OCI-M2 (cell line): ENCODE measurements around the gene P2RY14.

ENCODE experiments used
- DNase-seq: peaks from one replicate; lab custom pipeline; 2025; ENCODE audit not compliant: unreplicated experiment; lab: John Stamatoyannopoulos, UW

Gene P2RY14

DNA sequence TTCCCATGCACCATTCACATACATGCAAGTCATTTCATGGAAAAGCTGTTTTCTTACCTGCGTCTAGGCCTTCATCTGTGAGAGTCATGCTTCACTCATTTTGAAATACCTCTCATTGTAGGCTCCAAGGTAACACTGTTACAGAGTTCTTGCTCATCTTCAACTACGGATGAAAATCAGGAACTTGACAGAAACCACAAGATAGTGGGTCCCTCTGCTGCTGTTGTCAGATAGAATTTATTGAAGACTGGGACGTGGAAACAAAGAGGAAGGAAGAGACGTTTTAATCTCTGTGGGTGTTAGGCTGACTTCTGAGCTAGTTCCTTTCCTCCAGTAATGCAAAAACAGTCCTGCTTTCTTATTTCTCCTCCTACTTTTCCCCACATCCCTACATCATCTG is at the start of gene P2RY14:
Gene P2RY14, minus strand, starts transcription at position 313 of the 400 bp plus-strand sequence. CDS start 64,226 bp downstream, outside the sequence.
- no peak for DNase-seq

DNA sequence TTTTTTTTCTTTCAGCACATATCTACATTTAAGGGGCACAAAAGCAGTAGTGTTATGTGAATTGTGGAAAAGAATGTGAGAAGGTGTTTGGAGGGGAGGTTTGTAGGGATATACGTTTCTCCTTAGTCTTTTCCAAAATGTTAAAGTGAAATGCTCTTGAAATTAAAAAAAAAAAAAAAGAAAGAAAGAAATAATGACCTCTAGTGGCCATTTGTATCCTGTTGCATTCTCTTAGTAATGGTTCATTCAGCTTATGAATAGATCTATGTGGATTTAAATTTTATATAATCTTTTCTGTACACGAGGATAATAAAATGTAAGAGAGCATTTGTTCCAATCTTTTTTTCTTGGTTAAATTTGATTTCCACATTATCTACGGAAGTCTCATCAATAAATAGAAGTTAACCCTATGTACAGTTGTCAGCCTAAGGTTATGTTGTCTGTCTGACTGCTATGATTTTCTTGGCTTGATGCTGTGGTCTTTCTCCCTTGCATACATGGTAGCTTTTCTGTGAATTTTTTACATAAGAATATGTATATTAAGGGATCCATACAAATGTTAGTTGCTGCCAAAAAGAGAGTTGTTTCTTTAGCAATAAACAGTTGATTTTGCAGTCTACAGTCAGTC is 49.3 kb upstream of the P2RY14 start:
- no peak for DNase-seq

DNA sequence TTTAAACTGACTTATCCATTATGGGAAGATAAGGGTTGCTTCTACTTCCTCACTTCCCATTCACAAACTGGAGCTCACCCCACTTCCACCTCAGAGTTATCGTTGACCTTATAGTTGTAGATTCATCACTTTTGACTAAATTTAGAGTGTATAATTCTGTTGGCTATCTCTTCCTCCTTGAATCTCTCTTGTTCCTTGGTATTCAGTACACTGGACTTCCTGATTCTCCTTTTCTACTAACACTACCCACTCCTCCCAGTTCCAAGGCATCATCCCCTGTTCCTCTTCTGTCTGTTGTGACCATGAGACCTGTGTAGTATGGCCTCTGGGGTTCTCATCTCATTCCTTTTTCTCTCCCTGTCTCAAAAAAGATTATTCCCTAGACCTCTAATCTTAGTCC is 44.2 kb upstream of the P2RY14 start:
- no peak for DNase-seq

DNA sequence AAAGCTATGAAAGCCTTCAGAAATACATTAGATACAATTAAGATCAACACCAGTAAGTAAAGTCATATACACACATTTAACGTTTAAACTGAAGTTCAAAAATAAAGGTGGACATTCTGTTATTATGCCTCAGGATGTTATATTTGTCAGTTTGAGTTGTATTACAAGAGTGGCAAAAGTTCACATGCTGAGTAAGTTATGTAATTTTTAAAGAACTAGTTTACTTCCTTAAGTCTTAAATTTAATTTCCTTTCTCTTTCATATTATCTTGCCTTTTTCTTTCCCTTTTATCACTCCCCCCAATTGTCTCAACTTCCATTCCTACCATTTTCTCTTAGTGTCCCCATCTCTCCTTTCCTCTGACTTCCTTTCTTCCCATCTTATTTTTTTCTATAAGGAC is 43.2 kb upstream of the P2RY14 start:
- DNase-seq: no peak

DNA sequence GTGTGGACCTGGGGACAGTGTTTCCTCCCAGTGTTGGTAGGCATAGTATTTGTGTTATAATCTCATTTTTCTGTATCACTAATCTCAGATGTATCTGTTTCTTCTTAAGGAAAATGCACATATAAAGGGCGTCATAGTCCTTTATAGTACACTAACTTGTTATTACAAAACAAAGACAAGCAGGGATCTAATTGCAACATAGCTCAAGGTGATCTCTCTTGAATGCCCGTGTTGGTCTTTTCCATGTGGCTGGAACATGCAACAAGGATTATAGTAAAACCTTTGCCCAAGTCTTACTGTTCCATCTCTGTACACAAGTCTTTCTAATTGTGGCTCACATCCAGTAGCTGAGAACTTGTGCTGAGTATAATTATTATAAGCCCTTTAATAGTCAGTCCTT is 41.8 kb upstream of the P2RY14 start:
- no peak for DNase-seq

DNA sequence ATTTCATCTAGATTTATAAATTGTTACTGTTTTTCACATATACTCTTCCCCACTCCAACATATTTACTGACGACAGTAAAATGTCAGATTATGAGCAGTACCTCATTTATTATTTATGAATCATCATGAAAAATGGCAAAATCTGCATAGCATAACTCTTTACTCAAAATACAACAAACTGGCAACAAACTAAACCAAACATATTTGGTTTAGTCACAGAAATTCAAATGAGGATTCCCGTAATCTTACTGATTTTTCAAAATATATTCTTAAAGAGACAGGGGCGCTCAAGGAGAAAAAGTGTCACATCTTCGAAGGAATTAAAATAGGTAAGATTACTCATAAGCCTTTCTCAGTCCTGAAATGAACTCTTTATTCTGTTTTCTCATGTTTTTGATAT is 41.3 kb upstream of the P2RY14 start:
- DNase-seq: no peak

DNA sequence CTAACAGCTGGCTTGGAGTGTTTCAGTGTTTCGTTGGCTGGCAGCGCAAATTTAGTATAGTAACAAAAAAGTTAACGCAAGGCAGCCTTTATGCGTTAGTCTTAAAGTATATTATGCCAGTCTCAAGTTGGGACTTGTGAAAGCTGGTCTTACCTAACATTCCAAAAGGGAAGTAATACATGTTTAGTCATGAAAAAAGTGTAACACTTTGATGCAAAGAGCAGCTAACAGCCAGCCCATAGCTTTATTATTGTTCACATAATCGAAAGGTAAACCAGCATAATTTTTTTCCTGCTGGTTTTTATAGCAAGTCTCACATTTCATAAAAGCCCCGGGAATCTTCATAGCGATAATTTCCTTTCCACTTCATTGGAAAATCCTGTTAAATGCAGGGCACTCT is 40.6 kb upstream of the P2RY14 start:
- DNase-seq: no peak

DNA sequence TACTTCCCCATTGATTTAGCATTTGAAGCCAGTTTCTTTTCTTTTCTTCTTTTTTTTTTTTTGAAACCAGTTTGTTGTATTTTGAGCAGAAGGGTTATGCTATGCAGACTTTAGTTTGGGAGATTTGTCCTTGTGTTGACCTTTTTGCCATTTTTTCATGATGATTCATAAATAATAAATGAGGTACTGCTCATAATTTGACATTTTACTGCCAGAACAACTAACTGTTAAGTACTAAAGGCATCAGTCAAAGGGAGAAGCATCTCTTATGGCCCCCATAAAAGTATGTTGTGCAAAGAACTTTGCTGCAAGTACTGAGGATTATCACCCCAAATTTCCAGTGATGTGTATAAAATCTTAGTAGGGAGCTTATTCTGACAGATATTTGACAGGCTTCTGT is 40.0 kb upstream of the P2RY14 start:
- DNase-seq: no peak

DNA sequence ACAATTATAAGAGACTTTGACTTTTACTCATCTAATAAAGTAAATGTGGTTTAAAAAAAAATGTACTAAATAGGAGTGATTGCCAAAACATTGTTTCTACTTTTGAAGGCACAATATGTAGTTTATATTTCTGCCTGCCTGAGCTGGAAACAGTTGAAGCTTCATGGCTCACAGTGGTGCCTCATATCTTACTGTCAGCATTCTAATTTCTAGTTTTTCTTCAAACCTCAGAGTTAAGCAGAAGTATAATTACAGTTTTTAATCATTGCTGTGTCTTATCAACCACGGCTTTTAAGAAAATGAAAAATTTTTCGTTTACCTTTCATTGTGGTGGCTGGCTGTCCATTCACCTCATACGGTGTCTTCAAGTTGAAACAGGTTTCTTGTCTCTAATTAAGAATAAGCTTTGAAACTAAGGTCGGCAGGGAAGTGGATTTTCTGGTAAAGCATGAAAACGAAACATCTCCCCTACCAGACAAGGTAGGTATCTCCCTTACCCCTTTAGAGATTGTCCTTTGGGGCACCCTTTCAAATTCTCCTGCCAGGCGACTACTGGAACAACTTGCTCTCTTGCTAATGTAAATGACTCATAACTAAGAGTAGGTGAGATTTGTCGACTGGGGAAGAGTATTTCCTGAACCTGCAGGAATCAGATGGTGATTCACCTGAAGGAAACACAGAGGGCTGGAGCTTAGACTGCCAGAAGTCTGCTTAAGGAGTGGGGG is 38.1 kb upstream of the P2RY14 start, which contains the start of gene GPR87:
Gene GPR87, minus strand, starts transcription at position 554 of the 725 bp plus-strand sequence. CDS start 16,720 bp downstream, outside the sequence.
- DNase-seq: no peak

DNA sequence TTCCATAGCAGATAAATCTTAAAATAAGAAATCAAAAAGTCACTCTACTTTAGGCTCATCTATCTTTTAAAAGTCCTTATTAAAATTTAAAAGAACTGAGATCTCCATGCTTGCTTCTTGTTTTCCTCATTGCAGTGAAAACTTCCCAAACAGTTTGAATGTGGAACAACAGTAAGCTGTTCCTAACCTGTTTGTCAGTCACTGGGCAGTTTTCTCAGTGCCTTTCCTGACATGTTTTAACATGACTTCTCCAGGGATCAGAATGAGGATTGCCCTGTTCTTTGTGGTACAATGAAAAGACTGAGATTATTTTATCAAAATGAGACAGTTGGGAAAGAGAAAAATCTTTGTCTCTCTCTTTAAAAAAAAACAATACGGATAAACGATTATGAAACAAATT is 37.5 kb upstream of the P2RY14 start:
- no peak for DNase-seq

DNA sequence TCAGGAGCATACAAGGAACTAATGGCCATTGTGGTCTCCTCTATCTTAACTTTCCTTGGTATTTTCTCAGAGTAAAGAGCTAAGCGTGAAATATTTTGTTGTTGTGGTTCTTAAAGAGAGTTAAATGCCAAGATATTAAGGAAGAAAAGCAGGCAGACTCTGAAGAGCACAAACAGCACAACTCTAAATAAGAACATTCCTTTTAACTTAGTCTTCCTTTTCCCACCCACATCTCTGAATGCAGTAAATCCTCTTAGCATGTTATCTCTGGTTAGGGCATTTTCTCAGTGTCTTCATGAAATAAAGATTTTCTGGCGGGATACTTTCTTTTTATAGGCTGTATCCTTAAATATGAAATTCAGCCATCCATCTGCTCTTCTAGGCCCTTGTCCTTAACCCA is 36.8 kb upstream of the P2RY14 start:
- DNase-seq: no peak

DNA sequence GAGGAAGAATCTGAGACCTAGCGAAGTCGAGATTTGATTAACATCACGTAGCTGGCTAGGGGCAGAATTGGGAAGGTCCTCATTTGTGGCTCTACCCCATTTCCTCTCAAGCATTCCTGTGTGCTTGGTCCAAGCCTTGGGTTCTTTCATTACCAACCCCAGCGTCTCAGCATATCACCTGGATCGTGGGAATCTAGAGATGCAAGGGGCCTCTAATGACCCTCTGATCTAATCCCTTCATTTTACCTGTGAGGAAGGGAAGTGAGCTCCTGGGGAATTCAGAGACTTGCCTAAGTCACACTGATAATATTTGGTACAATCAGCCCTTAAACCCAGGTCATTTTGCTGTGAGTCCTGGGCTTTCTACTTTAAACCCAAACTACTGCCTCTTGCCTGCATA is 36.3 kb upstream of the P2RY14 start:
- DNase-seq: no peak

DNA sequence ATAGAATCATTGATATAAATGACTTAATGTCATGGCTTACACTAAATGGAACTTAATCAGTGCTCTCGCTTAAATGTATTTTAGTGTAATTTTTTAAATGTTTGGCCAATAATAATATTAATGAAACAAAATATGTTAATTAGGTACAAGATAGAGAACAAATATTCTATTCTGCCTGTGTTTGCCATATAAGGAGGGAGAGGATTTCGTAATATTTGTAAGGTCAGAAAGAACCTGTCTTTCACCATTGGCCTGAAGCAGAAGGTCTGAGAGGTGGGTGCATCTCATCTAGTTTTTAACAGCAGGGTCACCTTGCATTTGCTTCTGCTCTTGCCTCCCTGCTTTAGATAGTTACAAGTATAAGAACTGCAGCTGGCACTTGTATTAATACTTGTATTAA is 35.8 kb upstream of the P2RY14 start:
- DNase-seq: no peak

DNA sequence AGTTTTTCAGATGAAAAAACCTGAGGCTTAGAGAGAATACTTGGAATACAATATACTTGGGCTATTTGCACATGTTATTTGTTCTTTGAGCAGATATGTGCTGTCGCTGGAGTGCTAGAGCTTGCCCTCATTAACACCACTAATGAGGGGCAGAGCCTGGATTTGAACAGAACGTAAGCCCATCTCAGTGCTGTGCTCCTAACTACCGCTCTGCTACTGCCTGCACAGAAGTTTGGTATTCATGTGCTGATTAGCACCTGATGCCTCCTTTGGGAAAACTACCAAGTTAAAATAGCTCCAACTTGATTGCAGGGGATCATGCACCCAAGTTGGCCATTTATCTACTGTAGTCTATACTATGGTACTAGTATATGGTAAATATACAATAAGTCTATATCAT is 34.6 kb upstream of the P2RY14 start:
- no peak for DNase-seq

DNA sequence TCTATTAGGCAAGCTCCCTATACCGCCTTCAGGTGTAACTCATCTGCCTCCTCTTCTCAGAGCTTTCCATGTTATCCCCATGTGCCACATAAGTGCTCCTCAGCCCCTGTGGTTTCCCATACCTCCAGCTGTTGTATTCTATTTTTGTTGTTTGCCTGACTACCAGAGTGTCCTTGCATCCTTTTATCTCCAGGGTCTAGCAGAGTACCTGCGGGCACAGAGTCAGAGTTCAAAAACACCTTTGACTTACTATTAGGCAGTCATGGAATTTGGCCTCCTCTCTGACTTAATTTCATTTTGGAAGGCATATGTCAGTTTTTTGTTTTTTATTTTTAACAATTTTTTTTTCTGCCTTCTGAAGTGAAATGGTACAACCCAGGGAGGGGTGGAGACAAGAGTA is 31.2 kb upstream of the P2RY14 start:
- DNase-seq: no peak

DNA sequence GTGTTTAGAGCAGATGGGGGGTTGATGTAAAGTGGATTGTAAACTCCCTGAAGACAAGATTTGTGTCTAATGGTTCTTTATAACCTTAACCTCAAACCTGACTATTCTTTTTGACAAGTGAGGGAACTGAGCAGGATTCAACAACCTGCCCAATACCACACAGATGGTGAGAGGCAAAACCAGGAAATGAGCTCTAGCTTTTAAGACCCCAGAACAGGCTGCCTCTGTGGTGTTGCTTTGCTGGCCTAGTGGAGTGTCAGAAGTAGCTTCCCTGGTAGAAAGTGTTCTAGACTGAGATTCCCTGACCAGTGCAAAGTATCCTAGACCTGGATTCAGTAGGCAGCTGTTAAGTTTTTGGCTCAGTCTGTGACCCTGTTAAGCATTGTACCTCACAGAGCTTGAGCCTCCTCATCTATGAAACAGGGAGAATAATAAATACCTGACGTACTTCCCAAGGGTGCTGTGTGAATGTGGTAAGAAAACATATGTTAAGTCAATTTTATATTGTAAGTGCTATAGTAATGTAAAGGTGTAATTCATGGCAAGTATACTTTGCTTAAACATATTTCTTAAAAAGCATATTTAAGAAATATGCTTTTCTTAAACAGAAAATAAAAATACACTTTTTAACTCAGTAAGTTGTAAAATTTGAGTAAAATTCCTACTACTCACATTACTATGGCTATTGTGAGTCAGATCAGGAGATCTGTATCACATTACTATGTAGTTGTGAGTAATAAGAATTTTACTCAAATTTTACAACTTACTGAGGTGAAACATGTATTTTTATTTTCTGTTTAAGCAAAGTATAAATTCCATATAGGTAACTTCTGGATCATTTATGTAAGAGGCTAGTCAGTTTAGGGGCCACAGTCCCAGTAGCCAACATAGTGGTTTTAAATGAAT is 29.5 kb upstream of the P2RY14 start:
- no peak for DNase-seq

DNA sequence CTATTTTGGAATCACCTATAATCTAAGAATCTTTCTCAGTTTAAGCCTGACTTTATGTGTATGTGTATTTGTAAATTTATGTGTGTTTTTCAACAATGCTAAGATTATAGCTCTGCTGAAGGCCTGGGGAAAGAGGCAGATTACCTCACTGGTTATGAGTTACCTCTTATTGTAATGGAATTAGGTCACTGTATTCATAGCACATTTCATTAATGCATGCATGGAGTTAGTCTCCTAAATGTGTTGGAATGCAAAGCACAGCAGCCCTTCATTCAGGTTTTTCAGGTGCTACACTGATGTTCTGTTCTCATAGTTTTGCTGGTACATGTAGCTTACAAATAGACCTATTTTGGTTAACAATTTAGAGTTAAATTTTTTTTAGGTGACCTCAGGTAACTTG is 28.8 kb upstream of the P2RY14 start:
- DNase-seq: no peak

DNA sequence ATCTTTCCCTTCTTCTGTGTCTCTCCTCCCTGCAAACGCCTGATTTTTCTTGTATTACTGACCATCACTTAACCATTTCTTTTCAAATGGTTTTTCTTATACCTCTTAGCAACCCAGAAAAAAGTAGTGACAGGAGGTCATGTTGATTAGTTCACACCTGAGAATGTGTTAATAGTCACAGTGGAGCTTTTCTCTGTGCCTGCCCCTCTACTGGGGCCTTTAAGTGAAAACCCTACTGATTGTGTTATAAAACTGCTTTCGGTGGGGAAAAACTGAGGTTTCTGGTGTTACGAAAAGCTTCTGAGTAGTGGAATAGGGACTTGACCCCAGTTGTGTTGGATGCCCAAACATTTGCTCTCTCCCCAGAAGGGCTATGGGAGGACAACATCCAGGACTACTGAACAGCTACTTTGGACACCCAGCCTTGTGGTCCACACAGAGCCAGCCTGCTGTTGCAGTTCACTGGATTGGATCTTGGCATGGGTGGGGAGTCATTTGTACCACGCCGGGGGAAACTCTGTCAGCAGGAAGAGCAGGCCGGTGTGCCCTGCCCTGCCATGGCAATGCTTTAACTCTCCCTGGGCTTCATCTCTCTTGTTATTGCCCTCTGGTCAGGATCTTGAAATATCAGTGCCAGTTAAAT is 27.9 kb upstream of the P2RY14 start:
- no peak for DNase-seq

DNA sequence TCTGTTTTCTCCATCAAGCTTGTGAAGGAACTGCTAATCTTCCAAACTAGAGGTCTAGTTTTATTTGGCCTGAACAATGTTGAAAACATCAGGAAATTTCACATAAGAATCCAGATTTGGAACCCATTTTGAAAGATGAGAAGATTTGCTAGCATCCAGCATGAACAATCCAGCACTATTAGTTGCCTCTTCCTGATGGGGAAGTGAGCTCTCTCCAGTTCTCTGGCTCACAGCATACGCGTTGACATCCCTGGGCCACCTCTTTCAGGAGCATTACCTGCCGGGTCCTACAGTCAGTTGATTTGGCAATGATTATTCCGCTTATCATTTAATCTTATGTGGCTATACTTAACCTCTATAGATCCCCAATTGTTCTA is 27.4 kb upstream of the P2RY14 start:
- no peak for DNase-seq

DNA sequence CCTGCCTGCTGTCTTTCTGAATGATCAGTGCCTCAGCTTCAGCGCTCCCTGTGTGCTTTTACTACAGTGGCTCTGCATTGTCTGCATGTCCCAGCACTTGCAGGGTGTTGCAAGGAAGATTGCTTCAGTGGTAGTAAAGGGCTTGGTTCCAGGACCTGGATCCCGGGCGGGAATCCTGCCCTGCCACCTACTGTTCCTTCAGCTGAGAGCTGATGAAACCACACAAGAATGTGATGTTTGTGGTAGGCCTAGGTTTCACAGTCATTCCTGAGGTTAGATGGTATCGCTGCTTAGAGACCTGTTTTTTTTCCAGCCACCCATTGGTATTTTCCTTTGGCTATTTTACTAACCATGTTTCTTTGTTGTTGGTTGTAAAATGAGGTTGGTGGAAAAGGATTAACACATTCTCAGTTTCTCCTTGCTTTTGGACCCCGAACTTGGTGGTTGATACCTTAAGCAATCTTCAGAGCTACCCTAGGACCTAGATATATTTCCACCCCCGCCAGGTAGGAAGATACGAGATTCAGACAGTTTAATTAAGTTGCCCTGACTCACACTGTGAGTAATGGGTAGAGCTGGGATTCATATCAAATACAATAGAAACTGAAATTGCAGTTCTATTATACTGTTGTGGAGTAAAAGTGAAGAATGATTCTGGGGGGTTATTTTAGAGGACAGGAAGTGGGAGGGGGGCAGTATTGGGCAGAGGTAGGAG is 26.9 kb upstream of the P2RY14 start:
- DNase-seq: no peak

DNA sequence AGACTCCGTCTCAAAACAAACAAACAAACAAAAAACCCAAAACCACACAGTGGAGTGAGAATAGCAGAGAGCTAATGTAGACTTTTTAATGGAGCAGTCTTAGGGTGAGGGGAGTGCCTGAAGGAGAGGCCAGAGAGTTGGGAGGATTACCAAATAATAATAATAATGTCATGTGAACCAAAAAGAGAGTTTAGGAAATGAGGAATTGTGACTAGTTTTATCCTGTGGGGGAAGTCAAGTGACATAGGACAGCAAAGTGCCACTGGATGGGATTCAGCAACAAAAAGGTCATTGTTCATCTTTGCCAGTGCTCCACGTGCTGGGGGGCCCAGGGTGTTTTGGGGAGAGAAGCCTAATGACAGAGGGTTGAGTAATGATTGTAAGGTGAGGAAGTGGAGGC is 25.4 kb upstream of the P2RY14 start:
- no peak for DNase-seq
